ENCODE measurements around the gene TFF3.

DNA sequence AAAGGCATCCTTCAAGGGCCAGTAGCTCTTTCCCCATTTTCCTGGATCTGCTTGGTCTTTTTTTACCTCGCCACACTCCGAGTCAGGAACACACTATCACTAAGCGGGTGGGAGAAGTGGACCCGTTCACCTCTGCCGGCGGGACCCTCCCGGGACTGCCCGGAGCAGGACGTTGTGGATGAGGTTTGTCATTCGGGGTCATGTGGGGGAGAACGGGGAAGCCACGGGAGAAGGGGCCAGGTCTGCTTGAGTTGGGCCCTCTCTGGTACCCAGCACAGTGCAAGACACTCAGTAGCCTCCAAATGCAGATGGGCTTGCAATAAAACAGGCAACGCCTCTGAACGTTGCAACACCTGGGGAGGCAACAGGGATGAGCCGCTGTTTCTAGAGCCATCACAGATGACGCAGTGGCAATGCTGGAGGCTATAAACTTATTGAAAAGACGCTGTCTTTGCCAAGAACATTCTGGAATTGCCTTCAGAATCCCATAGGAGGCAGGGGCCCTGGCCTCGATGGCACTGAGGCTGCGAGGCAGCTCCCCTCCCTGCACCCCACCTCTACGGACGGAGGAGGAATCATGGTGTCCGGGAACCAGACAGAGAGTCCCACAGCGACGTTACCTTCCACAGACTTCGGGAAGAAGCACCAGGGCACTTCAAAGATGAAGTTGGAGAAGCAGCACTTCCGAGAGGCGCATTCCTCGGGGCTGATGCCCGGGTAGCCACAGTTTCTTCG lies 31.8 kb upstream of the TFF3 start:
- TF ChIP-seq EZH2phosphoT487 (IDR thresholded peaks at IDR 0.05; ENCODE audit: borderline replicate concordance) = no peak
- TF ChIP-seq, protein P1, sequence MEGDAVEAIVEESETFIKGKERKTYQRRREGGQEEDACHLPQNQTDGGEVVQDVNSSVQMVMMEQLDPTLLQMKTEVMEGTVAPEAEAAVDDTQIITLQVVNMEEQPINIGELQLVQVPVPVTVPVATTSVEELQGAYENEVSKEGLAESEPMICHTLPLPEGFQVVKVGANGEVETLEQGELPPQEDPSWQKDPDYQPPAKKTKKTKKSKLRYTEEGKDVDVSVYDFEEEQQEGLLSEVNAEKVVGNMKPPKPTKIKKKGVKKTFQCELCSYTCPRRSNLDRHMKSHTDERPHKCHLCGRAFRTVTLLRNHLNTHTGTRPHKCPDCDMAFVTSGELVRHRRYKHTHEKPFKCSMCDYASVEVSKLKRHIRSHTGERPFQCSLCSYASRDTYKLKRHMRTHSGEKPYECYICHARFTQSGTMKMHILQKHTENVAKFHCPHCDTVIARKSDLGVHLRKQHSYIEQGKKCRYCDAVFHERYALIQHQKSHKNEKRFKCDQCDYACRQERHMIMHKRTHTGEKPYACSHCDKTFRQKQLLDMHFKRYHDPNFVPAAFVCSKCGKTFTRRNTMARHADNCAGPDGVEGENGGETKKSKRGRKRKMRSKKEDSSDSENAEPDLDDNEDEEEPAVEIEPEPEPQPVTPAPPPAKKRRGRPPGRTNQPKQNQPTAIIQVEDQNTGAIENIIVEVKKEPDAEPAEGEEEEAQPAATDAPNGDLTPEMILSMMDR (conservative IDR thresholded peaks at IDR 0.05; ENCODE audit: low read length) = no peak
